BE2C (cell line): ENCODE data around the gene SIGMAR1. TPM values are rescaled to one million over a fixed set of nuclear protein-coding genes. Genes with fewer than 3 reads are reported as not detected.

ENCODE experiments used
- DNase-seq: peaks from one replicate; pipeline ENCODE4 v3.0.0-alpha.2; 2020
- H3K27me3 ChIP-seq: fragments of 250-450 bp; sonication (Bioruptor Pico); 2 replicates; pipeline ENCODE4 v1.5.1; 2020; ENCODE audit warnings: mild to moderate bottlenecking
- H3K36me3 ChIP-seq: fragments of 250-450 bp; sonication (Bioruptor Pico); 2 replicates; pipeline ENCODE4 v1.5.1; 2020; ENCODE audit warnings: mild to moderate bottlenecking
- H3K4me1 ChIP-seq: fragments of 250-450 bp; sonication (Bioruptor Pico); 2 replicates; pipeline ENCODE4 v1.5.1; 2020
- H3K4me3 ChIP-seq: 2 replicates; pipeline ENCODE4 v1.5.1; 2011; ENCODE audit warnings: low read depth, low read length
- H3K9me3 ChIP-seq: fragments of 250-450 bp; sonication (Bioruptor Pico); 2 replicates; pipeline ENCODE4 v1.5.1; 2020
- CTCF ChIP-seq: IDR thresholded peaks from 2 replicates; pipeline ENCODE4 v1.5.1; 2012; ENCODE audit warnings: mild to moderate bottlenecking, low read depth, low read length
- polyA plus RNA-seq: library from polyadenylated mRNA; unstranded; fragments of >200 nt; gene quantifications from one replicate; pipeline ENCODE4 v1.2.1, GENCODE V29; 2012; ENCODE audit warnings: low read depth, missing spikeins; ENCODE audit not compliant: insufficient read length, insufficient read depth

SIGMAR1 gene
- polyA plus RNA-seq: 226 TPM

DNA sequence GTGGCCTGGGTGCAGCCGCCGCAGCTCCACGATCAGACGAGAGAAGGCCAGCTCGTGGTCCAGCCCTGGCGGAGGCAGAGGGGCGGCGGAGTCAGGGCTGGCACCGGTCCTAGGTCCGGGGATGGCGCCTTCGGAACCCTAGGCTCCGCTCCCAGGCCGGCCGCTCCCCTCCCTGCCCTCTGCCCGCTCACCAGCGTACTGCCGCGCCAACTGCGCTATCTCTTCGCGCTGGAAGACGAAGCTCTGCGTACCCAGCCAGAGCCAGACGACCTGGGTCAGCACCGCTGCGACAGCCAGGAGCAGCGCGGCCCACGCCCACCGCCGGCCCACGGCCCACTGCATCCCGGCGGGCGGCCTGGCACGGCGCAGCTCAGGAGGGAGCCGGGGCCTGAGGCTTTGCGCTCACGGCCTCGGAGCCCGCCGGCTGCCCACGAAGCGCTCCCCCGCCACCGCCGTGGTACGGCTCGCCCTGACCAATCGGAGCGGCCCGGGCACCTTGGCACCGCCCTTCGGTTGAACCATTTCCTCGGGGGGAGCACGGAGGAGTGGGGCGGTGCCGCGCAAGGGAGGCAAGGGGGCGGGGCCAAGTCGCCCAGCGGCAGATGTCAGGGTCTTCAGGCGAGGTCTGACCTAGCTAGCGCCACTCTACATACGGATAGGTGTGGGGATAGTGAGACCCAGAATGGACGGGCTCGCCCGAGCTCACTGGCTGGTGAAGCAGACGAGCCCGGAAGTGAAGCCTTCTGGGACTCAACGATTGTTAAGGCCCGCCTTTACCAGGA is at the start of gene SIGMAR1:
Gene SIGMAR1 (minus strand): TSS at position 432 of the 782 bp plus-strand sequence. CDS start 90 bp downstream, at position 342.
- TF ChIP-seq CTCF: no peak
- Histone ChIP-seq H3K4me1 (peaks cover 5% of the 10 kb centered on the region), H3K36me3 (peaks cover 10% of the 10 kb centered on the region), H3K27me3 (no peaks in the 10 kb centered on the region), H3K4me3 (peak within 1 kb of the TSS; percentile 92), H3K9me3 (no peaks in the 10 kb centered on the region)
- peak; percentile 97 for DNase-seq

- H3K4me1 ChIP-seq: no peaks in the 10 kb centered on the region
- DNase-seq: no peak
- H3K4me3 ChIP-seq: no peak overlapping the region
- no peaks in the 10 kb centered on the region for H3K27me3 ChIP-seq
- H3K9me3 ChIP-seq: no peaks in the 10 kb centered on the region
- H3K36me3 ChIP-seq: no peaks in the 10 kb centered on the region
- TF ChIP-seq CTCF: no peak
Observed at GRCh38 chr9:34686732-34687131, 49.1 kb upstream of the SIGMAR1 start.

DNA sequence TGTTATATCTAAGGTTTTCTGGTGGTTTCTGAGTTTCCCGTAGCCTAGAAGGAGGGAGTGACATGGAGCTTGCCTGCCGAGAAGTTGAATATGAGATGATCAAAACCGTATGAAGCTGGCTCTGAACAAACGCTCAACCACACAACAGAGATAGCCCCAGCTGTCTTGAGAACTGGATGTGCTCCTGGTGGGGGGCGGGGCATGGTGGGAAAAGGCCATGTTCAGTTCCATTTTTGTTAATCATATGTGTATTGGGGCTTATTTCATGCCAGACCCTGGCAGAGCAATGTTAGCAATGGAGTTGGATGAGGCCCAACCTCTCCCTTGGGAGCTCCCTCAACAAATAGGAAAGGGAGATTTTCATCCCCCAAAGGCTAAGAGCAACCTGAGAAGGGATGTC is 48.6 kb upstream of the SIGMAR1 start:
- DNase-seq: no peak
- Histone ChIP-seq H3K4me3 (no peak overlapping the region), H3K36me3 (no peaks in the 10 kb centered on the region), H3K27me3 (no peaks in the 10 kb centered on the region), H3K4me1 (no peaks in the 10 kb centered on the region), H3K9me3 (no peaks in the 10 kb centered on the region)
- TF ChIP-seq CTCF: no peak

GRCh38 chr9:34685591-34685990 is 48.0 kb upstream of the SIGMAR1 start:
- Histone ChIP-seq H3K4me1 (no peaks in the 10 kb centered on the region), H3K9me3 (no peaks in the 10 kb centered on the region), H3K27me3 (no peaks in the 10 kb centered on the region), H3K4me3 (no peak overlapping the region), H3K36me3 (no peaks in the 10 kb centered on the region)
- no peak for DNase-seq
- no peak for TF ChIP-seq CTCF

DNA sequence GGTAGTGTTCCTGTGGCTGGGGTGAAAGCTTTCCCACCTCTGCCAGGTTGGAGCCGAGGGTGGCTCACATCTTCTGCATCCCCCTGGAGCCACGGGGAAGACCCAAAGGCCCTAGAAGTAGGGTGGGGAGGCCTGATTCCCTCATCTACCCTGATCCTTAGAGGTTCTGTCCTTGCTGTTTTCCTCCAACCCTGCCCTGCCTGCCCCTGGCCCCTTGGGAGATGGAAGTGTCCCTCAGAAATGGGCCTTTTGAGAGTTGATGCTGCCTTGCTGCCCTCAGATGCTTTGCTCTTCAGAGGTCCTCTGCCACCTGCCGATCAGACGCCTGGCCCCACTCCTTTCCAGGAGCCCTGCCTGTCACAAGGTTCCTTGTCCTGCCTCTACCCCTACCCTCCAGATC is 47.2 kb upstream of the SIGMAR1 start:
- no peak overlapping the region for H3K4me3 ChIP-seq
- H3K9me3 ChIP-seq: no peaks in the 10 kb centered on the region
- no peaks in the 10 kb centered on the region for H3K36me3 ChIP-seq
- no peaks in the 10 kb centered on the region for H3K4me1 ChIP-seq
- no peak for TF ChIP-seq CTCF
- H3K27me3 ChIP-seq: no peaks in the 10 kb centered on the region
- no peak for DNase-seq

DNA sequence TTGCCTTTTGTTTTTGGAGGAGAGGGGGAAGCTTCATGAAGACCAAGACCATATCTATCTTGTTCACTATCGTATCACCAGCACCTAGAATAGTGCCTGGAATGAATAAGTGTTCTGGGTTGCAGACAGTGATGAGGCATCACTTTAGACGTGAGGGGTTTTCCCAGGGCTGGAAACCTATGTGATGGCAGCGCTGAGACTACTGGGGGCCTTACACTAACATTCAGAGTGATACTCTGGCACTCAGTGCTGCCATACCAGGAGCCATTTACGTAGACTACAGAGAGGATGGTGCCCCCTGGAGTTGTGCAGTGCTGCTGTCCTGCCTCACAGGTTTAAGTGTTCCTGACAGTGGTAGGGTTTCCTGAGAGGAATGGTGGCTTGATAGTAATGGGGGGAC is 46.6 kb upstream of the SIGMAR1 start:
- no peaks in the 10 kb centered on the region for H3K9me3 ChIP-seq
- H3K27me3 ChIP-seq: no peaks in the 10 kb centered on the region
- no peaks in the 10 kb centered on the region for H3K4me1 ChIP-seq
- TF ChIP-seq CTCF: no peak
- no peak overlapping the region for H3K4me3 ChIP-seq
- DNase-seq: no peak
- no peaks in the 10 kb centered on the region for H3K36me3 ChIP-seq
